GM12878 (cell line): Measurements from ENCODE around the gene B9D1. TPM values are rescaled to one million over a fixed set of nuclear protein-coding genes. Genes with fewer than 3 reads are reported as not detected.

ENCODE experiments used
- ATAC-seq: fragments of 200-7000 bp; cut with Tn5 transposase; 3 replicates; pipeline ENCODE4 v1.9.1; 2020; ENCODE audit warnings: mild to moderate bottlenecking, moderate library complexity
- BruUV-seq: library from RNA; stranded (reverse); fragments of 400-500 nt; replicated peaks from 2 replicates; lab custom pipeline; 2021; lab: Mats Ljungman, UMichigan
- CTCF ChIA-PET: fragments of 300-600 bp; sonication (Branson Sonifier 250); formaldehyde crosslinking; extraction: SDS; loops from one replicate; lab custom pipeline; 2021; ENCODE audit warnings: inconsistent platforms; lab: Yijun Ruan, JAX
- POLR2A ChIA-PET: fragments of 350-600 bp; formaldehyde crosslinking; extraction: SDS; loops from one replicate; lab custom pipeline; 2021; ENCODE audit warnings: inconsistent platforms; lab: Charles Lee
- RAD21 ChIA-PET: fragments of 300-600 bp; sonication (Branson Sonifier 250); formaldehyde crosslinking; loops from one replicate; lab custom pipeline; 2023; ENCODE audit warnings: antibody characterized with exemption; ENCODE audit not compliant: unreplicated experiment; lab: Charles Lee
- SMC1A ChIA-PET: fragments of 300-600 bp; sonication (Branson Sonifier 250); formaldehyde crosslinking; loops from one replicate; lab custom pipeline; 2023; ENCODE audit not compliant: unreplicated experiment, uncharacterized antibody; lab: Charles Lee
- DNase-seq: peaks from one replicate; pipeline ENCODE4 v3.0.0-alpha.2; 2011; ENCODE audit warnings: low read depth, low spot score
- FAIRE-seq: peaks from 3 replicates; lab custom pipeline; 2011; peaks lifted over from hg19 to GRCh38; lab: Jason Lieb, UNC
- H2AFZ ChIP-seq: 2 replicates; pipeline ENCODE4 v1.6.0; 2011; ENCODE audit warnings: low read depth, low read length, control low read depth; ENCODE audit not compliant: control insufficient read depth
- H3K27ac ChIP-seq: 2 replicates; pipeline ENCODE4 v1.5.1; 2011; ENCODE audit warnings: control low read depth; ENCODE audit not compliant: control insufficient read depth, insufficient read depth
- H3K27me3 ChIP-seq, 2 experiments: replicated peaks in 1 of 2; 2 replicates each; pipeline versions ENCODE4 v1.6.0 to v1.6.1; 2011; ENCODE audit warnings: low read length in 1 of 2; ENCODE audit not compliant: control insufficient read depth in 2 of 2, insufficient read depth in 2 of 2
- H3K36me3 ChIP-seq, 2 experiments: 2 replicates each; pipeline ENCODE4 v1.5.1; 2011; ENCODE audit warnings: low read length in 1 of 2; ENCODE audit not compliant: control insufficient read depth in 2 of 2, insufficient read depth in 2 of 2
- H3K4me1 ChIP-seq: 2 replicates; pipeline ENCODE4 v1.6.1; 2011; ENCODE audit warnings: mild to moderate bottlenecking, low read length, moderate library complexity, mixed read lengths; ENCODE audit not compliant: control insufficient read depth, insufficient read depth
- H3K4me2 ChIP-seq: 2 replicates; pipeline ENCODE4 v1.6.0; 2011; ENCODE audit warnings: control low read depth; ENCODE audit not compliant: control insufficient read depth, insufficient read depth
- H3K4me3 ChIP-seq: fragments of 200-600 bp; sonication (generic); 2 replicates; pipeline ENCODE4 v1.5.1; 2016
- H3K79me2 ChIP-seq: 2 replicates; pipeline ENCODE4 v1.6.0; 2011; ENCODE audit warnings: low read length; ENCODE audit not compliant: control insufficient read depth, insufficient read depth
- H3K9ac ChIP-seq: 2 replicates; pipeline ENCODE4 v1.8.0; 2011; ENCODE audit warnings: low read length, control low read depth, mixed read lengths; ENCODE audit not compliant: control insufficient read depth, insufficient read depth
- H3K9me3 ChIP-seq: replicated peaks from 3 replicates; pipeline ENCODE4 v1.5.1; 2011; ENCODE audit warnings: mild to moderate bottlenecking, low read length; ENCODE audit not compliant: control insufficient read depth, insufficient read depth
- H4K20me1 ChIP-seq: 2 replicates; pipeline ENCODE4 v1.6.0; 2011; ENCODE audit not compliant: control insufficient read depth, insufficient read depth
- BACH1 ChIP-seq: fragments of 450-650 bp; IDR thresholded peaks from 2 replicates; pipeline ENCODE4 v1.6.1; 2017; ENCODE audit warnings: mild to moderate bottlenecking, borderline replicate concordance
- CBFB ChIP-seq: IDR thresholded peaks from 2 replicates; pipeline ENCODE4 v1.6.1; 2016; ENCODE audit warnings: antibody characterized with exemption, low read depth
- FOS ChIP-seq: IDR thresholded peaks from 3 replicates; pipeline ENCODE4 v1.6.1; 2011; ENCODE audit warnings: borderline replicate concordance; ENCODE audit not compliant: insufficient read length; ENCODE audit errors: extremely low read depth
- IRF4 ChIP-seq: IDR thresholded peaks from 2 replicates; pipeline ENCODE4 v1.6.1; 2011; ENCODE audit warnings: low read depth, low read length
- KDM1A ChIP-seq: fragments of 200-600 bp; sonication (generic); IDR thresholded peaks from 2 replicates; pipeline ENCODE4 v1.6.1; 2016; ENCODE audit warnings: borderline replicate concordance
- MXI1 ChIP-seq: fragments of 150-350 bp; IDR thresholded peaks from 2 replicates; pipeline ENCODE4 v1.6.1; 2011; ENCODE audit warnings: low read depth, mild to moderate bottlenecking, inconsistent platforms, low read length, improper control_type of control experiment
- MYB ChIP-seq: fragments of 150-350 bp; IDR thresholded peaks from 2 replicates; pipeline ENCODE4 v1.6.1; 2014; ENCODE audit warnings: mild to moderate bottlenecking, low read depth, low read length, borderline replicate concordance
- PAX5 ChIP-seq: IDR thresholded peaks from 2 replicates; pipeline ENCODE4 v1.6.1; 2011; ENCODE audit warnings: low read depth, low read length, borderline replicate concordance
- POLR2AphosphoS5 ChIP-seq: IDR thresholded peaks from 2 replicates; pipeline ENCODE4 v1.6.1; 2011; ENCODE audit warnings: mild to moderate bottlenecking, low read length, inconsistent platforms
- RFX5 ChIP-seq: IDR thresholded peaks from 2 replicates; pipeline ENCODE4 v1.6.1; 2011; ENCODE audit warnings: low read depth, low read length, improper control_type of control experiment
- SIN3A ChIP-seq: IDR thresholded peaks from 2 replicates; pipeline ENCODE4 v1.6.1; 2012; ENCODE audit warnings: low read depth, low read length, improper control_type of control experiment
- STAT1 ChIP-seq: fragments of 450-650 bp; conservative IDR thresholded peaks from 2 replicates; pipeline ENCODE4 v1.6.1; 2014; ENCODE audit warnings: antibody characterized with exemption, mild to moderate bottlenecking
- ZNF622 ChIP-seq: fragments of 450-650 bp; IDR thresholded peaks from 2 replicates; pipeline ENCODE4 v1.6.1; 2017; ENCODE audit warnings: mild to moderate bottlenecking, inconsistent platforms
- WGBS: methylation state at CpG from one replicate; pipeline ENCODE4 v1.1.6; 2016; ENCODE audit warnings: low lambda C conversion rate; ENCODE audit not compliant: insufficient replicate concordance, insufficient coverage; ENCODE audit errors: missing lambda C conversion rate; 5-methylcytosine and 5-hydroxymethylcytosine counted together
- in situ Hi-C: fragments of 300-500 bp; cut with MboI; formaldehyde crosslinking; loops from 9 replicates; pipeline ENCODE4 v1.14.3; 2018; ENCODE audit warnings: mixed read lengths
- intact Hi-C: fragments of 100-400 bp; cut with micrococcal nuclease; formaldehyde crosslinking; loops from one replicate; pipeline ENCODE4 v1.14.2; 2022; ENCODE audit not compliant: unreplicated experiment
- polyA plus RNA-seq, 11 experiments: library from polyadenylated mRNA; depleted of rRNA in 4 of 11; unstranded in 6 of 11; stranded (reverse) in 5 of 11; fragments of >200 nt; fragmentation: Nextera tagmentation in 4 of 11; fragmentation: Illumina TruSeq in 1 of 11; extraction: Ambion mirVana in 4 of 11; extraction: Trizol in 1 of 11; gene quantifications; 1 replicate in 1 of 11; 2 replicates in 10 of 11; pipeline versions ENCODE4 v1.2.1 to v1.2.3, GENCODE V29; 2011 to 2016; ENCODE audit warnings: inconsistent platforms in 2 of 11, missing spikeins in 2 of 11, low read depth in 1 of 11
- total RNA-seq, 4 experiments: library from RNA; depleted of rRNA in 3 of 4; stranded (reverse); fragments of >200 nt in 3 of 4; fragmentation: Illumina TruSeq in 1 of 4; extraction: Trizol in 1 of 4; gene quantifications; 2 replicates each; pipeline versions ENCODE4 v1.2.1 to v1.2.3, GENCODE V29; 2013 to 2021
- TF ChIP-seq, protein P1 (sequence below): IDR thresholded peaks from 2 replicates; pipeline ENCODE4 v1.6.1; 2012; ENCODE audit warnings: low read depth, low read length, improper control_type of control experiment

B9D1 gene
- total and polyA plus RNA-seq, 10 of the 15 experiments (the other 5 are each of a cell fraction or from before 2014, with no cell fraction given) = 5.9 to 18.3 (median 9.8) TPM

DNA sequence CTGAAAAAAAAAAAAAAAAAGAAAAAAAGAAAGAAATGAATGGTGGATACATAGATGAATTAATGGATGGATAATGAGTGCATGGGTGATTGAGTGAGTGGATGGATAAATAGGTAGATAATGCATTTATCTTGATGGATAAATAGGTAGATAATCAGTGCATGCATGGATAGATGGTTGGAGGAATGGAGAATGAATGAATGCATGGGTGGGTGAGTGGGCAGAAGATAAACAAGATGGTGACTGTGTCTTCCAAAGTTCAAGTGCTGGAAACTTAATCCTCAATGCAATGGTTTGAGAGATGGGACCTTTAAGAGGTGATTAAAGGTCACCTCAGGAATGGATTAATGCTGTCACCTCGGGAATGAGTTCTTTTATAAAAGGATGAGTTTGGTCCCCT lies 41.7 kb upstream of the B9D1 start:
- Histone ChIP-seq H3K9me3 (no peaks in the 10 kb centered on the region), H3K36me3 (no peaks in the 10 kb centered on the region), H3K79me2 (no peaks in the 10 kb centered on the region), H3K4me2 (no peak overlapping the region), H4K20me1 (no peaks in the 10 kb centered on the region), H3K4me1 (no peaks in the 10 kb centered on the region), H3K4me3 (no peak overlapping the region), H3K9ac (no peak overlapping the region), H3K27me3 (no peaks in the 10 kb centered on the region; a peak in 1 of 4 replicates), H2AFZ (no peak overlapping the region), H3K27ac (no peak overlapping the region)
- ChIA-PET CTCF (no interaction called here), POLR2A (no interaction called here), RAD21 (no interaction called here), SMC1A (no interaction called here)
- in situ Hi-C loops (no loop called here), intact Hi-C loops (no loop called here)
- WGBS = 0% methylated on average over 1 of the region's 1 CpG
- DNase-seq (no peak), ATAC-seq (no peak), FAIRE-seq (no peak)
- BruUV-seq = no TSS peak
- TF ChIP-seq STAT1 (no peak), POLR2AphosphoS5 (no peak), RFX5 (no peak), ZNF622 (no peak), SIN3A (no peak), BACH1 (no peak), PAX5 (no peak), MYB (no peak)

DNA sequence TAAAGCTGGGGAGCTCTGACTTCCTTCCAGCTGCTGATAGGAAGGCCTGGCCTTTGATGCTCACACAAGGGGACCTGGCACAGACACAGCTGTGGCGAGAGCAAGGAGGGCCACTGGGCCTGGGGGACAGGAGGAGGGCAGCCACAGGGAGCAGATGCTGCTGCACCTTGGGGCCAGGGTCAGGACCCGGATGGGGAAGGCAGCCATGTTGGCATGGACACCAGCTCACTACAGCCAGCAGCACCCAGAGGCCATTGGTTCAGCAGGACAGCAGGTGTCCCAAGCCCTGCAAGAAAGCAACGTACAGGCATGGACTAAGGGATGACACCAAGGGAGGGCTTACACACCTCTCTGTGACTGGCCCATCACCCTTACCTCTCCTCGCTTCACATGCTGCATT lies 40.5 kb upstream of the B9D1 start:
- in situ Hi-C loops (no loop called here), intact Hi-C loops (no loop called here)
- ATAC-seq (no peak), FAIRE-seq (no peak)
- H3K27ac ChIP-seq = no peak overlapping the region
- H3K9ac ChIP-seq = no peak overlapping the region
- POLR2A ChIA-PET = no interaction called here
- H3K36me3 ChIP-seq = no peaks in the 10 kb centered on the region
- H2AFZ ChIP-seq = no peak overlapping the region
- BruUV-seq = no TSS peak
- no peaks in the 10 kb centered on the region for H4K20me1 ChIP-seq
- SMC1A ChIA-PET = interaction anchor here (1.0 kb wide), 1 partner anchor 25 kb away, joined by 4 read pairs; the partner anchor contains the start of gene MAPK7
- H3K27me3 ChIP-seq = no peaks in the 10 kb centered on the region; a peak in 1 of 4 replicates
- H3K79me2 ChIP-seq = no peaks in the 10 kb centered on the region
- no peaks in the 10 kb centered on the region for H3K4me1 ChIP-seq
- RAD21 ChIA-PET = interaction anchor here (1.1 kb wide), 1 partner anchor 40 kb away, joined by 4 read pairs; the partner anchor contains the start of gene B9D1
- TF ChIP-seq IRF4 = no peak
- TF ChIP-seq FOS = no peak
- TF ChIP-seq, protein P1, sequence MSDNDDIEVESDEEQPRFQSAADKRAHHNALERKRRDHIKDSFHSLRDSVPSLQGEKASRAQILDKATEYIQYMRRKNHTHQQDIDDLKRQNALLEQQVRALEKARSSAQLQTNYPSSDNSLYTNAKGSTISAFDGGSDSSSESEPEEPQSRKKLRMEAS = no peak
- no peak for TF ChIP-seq CBFB
- TF ChIP-seq MXI1 = no peak
- no peak for TF ChIP-seq KDM1A
- TF ChIP-seq, all 136 proteins: peak for 0
- Histone ChIP-seq H3K4me2 (no peak overlapping the region), H3K9me3 (no peaks in the 10 kb centered on the region), H3K4me3 (no peak overlapping the region)
- WGBS = 10% methylated on average over 4 of the region's 4 CpGs
- DNase-seq = no peak
- CTCF ChIA-PET = no interaction called here
